Heart left ventricle (tissue), 13 donors: ENCODE measurements around the gene FLVCR2.

Experiments
- POLR2A ChIP-seq, 2 donors: fragments of 450-650 bp; IDR thresholded peaks; one replicate each; pipeline ENCODE4 v1.6.1; 2017; ENCODE audit warnings: antibody characterized with exemption in 2 of 2, mild to moderate bottlenecking in 2 of 2, moderate library complexity in 2 of 2
- TF ChIP-seq, protein P1 (sequence below), 12 donors: fragments of 200-600 bp; sonication (generic) in 4 of 12; IDR thresholded peaks; one replicate each; pipeline versions ENCODE4 v1.5.0 to v1.8.0; 2018 to 2022; ENCODE audit warnings: antibody characterized with exemption in 12 of 12, mild to moderate bottlenecking in 5 of 12
- donor health status: ischemic (EF 13 %, LVEDD 7.1; RV severe dilation, severe dysfunction).
- donor health status: DM: no; HTN: yes; CAD: no.
- donor health status: DM: no; HTN: no; CAD: no.
- donor health status: ischemic (EF 25% LVEDD 6.9; RV normal size, moderate dysfunction).
- donor health status: ischemic (EF 25% LVEDD 5.7; RV mildly dilated, moderate dysfunction).
- donor health status: ischemic (EF 35%, LVEDD 5.7; RV mildly dilated, moderate dysfunction).
- donor health status: nonischemic (EF 11% LVEDD 7.7; RV severe dilation, severe dysfunction).
- donor health status: DM: yes; HTN: yes; CAD: no.
- donor health status: PGD.
- donor health status: ischemic (EF 29% LVEDD 5.4; RV normal size, mild dysfunction).
- donor health status: nonischemic (EF 23%, LVEDD 6.1; RV moderate dilation, normal function).

DNA sequence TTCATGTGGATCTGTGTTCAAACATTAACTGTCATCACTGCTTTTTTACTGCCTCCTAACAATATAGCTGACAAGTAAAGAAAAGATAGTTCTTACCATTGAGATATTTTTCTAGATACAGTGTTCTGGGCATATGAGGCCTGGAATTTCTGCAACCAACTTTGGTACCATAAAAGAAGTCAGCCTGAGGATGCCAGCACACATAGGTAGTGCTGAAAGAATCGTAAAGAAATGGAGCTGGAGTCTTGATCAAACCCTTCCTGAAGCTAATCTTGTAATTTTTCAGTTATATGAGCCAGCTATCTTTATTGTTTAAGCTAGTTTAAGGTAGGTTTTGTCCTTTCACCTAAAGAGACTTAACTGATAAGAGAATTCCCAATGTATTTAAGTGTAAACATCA is 70.9 kb downstream of the FLVCR2 start:
- TF ChIP-seq, protein P1, sequence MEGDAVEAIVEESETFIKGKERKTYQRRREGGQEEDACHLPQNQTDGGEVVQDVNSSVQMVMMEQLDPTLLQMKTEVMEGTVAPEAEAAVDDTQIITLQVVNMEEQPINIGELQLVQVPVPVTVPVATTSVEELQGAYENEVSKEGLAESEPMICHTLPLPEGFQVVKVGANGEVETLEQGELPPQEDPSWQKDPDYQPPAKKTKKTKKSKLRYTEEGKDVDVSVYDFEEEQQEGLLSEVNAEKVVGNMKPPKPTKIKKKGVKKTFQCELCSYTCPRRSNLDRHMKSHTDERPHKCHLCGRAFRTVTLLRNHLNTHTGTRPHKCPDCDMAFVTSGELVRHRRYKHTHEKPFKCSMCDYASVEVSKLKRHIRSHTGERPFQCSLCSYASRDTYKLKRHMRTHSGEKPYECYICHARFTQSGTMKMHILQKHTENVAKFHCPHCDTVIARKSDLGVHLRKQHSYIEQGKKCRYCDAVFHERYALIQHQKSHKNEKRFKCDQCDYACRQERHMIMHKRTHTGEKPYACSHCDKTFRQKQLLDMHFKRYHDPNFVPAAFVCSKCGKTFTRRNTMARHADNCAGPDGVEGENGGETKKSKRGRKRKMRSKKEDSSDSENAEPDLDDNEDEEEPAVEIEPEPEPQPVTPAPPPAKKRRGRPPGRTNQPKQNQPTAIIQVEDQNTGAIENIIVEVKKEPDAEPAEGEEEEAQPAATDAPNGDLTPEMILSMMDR (IDR thresholded peaks at IDR 0.05): no peak
- TF ChIP-seq POLR2A (IDR thresholded peaks at IDR 0.05): no peak
